Stimulated activated CD4-positive, alpha-beta T cell treated with anti-CD3 and anti-CD28 coated beads, Interleukin-4, amount 100 ng/mL, for 48 hours (primary cell): ENCODE measurements around the gene NFIC.
"Not testable (repeated sequence)": the region's sequence is repeated elsewhere in the genome, so short reads cannot be mapped to it uniquely, and the experiment has no call there.

Experiments used
- DNase-seq, 2 donors: peaks; one replicate each; pipeline ENCODE4 v3.0.0-alpha.2; 2020; ENCODE audit warnings: low read depth in 2 of 2

The NFIC gene

DNA sequence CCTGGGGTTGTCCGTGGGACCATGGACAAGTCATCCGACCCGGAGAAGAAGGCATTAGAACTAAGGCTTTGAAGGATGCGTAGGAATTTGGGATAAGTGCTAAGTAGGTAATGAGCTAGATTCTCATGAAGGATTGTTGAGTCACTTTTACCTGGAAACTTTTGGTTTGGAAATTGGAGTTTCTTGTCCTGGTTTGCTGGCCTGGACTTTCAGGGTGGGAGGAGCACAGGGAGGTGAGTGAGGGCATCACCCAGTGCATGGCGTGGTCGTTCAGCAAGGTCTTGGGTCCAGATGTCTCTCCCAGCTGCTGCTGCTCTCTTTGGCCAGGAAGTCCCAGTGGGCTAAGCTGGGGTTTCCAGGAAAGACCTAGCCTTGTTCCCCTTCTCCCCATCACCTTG, 7.6 kb downstream of the NFIC start:
- DNase-seq: no peak

DNA sequence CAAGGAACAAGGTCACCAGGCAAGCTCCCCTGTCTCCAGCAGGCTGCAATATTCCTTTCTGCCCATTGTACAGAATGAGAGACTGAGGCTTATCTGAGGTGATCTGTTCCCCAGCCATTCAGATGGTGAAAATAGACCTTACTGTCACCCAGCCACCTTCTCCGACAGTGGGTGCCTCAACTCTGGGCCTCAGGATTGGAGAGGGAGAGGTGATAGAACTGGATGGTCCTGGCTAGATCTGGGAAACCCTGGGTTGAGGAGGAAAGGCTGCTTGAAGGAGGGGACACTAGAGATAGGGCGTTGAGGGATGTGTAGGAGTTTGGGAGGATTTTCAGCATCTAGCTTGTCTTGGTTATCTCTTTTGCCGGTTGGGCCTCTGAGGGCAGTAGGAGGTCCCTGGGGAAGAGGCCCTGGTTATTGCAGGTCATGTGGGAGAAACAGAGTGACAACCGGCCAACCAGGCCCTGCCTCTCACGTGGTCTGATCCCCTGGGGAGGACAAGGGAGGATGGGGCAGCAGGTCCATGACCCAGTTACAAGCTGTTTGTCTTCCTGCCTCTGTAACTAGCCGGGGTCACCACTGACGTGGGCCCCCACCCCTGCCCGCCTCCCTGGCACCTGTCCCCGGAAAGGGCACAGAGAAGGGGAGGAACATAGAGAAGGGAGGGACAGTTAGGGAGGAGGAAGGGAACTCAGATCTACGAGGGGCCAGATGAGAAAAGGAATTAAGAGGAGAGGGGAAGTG, 8.2 kb downstream of the NFIC start:
- DNase-seq: no peak

DNA sequence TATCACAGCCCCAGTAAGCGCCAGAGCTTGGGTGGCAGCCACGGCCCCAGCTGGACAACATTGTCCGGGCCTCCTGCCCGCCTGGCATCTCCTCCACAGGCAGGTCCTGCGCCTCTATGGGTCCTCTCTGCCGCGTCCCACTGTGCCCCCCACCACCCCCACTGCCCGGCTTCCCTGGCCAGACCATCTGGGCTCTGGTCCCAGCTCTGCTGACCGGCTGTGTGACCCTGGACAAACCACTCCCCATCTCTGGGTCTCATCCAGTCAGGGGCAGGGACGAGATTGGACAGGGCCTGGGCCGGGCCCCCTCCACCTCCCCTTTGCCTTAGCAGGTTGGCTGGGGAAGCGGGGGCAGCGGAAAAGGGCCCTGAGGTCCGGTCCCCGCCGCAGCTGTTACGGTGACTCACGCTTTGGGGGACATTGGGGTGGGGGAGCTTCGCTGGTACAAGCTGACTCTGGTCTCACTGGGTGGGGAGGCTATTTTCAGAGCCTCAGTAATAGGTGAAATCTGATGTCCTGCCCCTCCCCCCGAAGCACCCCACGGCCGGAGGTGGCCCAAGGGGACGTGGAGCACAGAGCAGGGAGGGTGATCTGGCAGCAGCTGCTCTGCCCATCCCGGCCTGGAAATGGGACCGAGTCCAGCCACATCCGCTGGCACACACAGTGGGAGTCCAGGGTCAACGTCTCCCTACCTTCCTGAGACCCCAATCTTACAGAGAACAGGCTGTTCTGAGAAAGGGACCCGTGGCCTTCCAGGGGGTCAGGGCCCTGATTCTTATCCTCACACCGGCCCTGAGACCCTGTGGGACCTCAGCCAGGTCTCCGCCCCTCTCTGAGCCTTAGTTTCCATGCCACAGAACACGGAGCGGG, 9.1 kb downstream of the NFIC start:
- DNase-seq: no peak

DNA sequence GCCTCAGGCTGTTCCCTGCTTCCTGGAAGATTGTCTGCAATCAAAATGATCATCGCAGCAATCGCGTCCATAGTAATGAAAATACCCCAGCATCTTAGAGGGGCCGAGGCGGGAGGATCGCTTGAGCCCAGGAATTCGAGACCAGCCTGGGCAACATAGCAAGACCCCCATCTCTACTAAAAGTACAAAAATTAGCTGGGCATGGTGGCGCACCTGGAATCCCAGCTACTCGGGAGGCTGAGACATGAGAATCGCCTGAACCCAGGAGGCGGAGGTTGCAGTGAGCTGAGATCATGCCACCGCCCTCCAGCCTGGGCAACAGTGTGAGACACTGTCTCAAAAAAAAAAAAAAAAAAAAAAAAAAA, 9.7 kb downstream of the NFIC start:
- DNase-seq: not testable (repeated sequence)

DNA sequence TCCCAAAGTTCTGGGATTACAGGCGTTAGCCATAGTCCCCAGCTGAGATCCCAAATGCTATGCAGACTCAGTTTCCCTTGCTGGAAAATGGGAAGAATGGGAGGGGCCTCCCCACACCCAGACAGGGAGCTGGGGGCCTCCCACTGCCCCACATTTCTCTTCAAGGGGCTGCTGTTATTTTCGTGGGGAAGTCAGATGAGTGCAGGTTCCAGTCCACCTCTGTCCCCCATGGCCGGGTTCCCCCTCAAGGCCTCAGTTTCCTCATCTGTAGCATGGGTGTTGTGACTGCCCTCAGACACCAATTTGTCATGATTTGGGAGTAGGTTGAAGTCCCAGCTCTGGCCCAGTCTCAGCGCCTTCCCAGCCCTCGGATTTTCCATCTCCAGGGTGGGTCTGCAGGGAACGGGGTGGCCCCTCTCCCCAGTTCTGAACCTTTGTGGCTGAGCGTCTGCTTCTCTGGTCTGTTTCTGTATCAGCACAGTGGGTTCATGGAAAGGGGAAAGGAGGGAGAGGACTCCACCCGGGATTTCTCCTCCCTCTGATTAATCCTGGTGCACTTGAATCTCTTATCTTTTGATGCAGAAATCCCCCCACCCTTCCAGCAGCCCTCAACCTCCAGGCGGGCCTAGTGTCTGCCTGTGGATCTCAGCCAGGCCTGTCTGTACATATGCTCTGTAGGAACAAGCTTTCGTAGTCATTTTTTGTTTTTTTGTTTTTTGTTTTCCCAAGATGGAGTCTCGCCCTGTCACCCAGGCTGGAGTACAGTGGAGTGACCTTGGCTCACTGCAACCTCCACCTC, 12.2 kb downstream of the NFIC start:
- no peak for DNase-seq

DNA sequence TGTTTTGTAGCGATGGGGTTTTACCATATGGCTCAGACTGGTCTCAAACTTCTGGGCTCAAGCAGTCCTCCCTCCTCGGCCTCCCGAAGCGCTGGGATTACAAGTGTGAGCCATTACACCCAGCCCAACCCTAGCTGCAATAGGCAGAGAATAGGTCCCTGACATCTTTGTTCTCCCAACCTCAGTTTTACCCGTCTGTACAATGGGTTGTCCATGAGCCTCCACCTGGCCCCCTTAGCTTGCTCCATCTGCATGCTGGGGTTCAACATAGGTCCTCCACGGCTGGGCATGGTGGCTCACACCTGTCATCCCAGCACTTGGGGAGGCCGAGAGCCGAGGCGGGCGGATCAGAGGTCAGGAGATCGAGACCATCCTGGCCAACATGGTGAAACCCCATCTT, 14.4 kb downstream of the NFIC start:
- no peak for DNase-seq

DNA sequence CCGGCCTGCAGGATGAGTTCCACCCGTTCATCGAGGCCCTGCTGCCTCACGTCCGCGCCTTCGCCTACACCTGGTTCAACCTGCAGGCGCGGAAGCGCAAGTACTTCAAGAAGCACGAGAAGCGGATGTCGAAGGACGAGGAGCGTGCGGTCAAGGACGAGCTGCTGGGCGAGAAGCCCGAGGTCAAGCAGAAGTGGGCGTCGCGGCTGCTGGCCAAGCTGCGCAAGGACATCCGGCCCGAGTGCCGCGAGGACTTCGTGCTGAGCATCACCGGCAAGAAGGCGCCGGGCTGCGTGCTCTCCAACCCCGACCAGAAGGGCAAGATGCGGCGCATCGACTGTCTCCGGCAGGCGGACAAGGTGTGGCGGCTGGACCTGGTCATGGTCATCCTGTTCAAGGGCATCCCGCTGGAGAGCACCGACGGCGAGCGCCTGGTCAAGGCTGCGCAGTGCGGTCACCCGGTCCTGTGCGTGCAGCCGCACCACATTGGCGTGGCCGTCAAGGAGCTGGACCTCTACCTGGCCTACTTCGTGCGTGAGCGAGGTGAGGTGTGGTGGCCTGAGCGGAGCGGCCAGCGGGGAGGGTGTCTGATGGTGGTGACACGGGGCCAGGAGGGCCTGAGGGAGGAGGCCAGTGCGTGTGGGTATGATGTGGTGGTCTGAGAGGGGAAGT, 15.5 kb downstream of the NFIC start:
- DNase-seq: no peak

DNA sequence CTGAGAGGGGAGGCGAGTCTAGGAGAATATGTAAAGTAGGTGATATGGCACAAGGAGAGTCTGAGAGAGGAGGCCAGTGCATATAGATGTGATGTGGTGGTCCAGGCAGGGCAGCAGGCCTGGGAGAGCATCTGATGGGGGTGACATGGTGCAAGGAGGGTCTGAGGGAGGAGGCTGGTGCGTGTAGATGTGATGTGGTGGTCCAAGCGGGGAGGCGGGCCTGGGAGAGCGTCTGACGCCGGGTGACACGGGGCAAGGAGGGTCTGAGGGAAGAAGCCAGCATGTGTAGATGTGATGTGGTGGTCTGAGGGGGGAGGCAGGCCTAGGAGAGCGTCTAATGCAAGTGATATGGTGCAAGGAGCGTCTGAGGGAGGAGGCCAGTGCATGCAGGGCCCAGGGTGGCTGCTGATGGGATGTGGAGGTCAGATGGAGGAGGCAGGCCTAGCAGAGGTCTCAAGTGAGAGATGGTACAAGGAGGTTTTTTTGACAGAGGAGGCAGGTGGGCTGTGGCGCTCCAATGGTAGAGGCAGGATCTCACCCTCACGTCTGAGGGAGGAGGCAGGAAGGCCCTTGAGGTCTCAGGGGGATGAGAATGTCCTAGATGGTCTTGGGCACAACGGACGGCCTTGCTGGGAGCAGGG, 16.2 kb downstream of the NFIC start:
- no peak for DNase-seq

DNA sequence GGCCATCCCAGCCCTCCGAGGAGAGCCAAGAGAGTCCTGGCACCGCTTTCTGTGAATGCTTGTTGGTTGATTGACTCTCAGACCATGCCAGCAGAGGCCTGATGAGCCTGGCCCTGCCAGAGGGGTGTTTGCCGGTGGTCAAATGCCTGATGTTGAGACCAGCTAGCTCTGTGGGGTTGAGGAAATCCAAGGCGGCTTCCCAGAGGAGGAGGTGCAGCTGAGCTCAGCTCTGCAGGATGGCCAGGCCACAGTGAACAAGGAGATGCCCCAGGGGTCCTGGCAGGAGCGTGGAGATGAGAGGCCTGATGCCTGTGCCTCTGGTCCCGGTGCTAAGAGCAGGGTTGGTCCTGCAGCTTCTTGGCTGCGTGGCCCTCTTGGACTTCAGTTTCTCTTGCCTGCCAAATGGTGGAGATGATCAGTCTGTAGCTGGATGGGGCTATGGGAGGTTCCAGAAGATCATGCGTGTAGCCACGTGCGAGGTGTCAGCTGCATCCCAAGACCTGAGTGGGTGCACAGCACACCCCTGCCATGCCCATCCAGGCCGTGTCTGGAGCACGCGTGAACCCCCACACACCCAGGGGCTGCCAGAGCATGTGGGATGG, 16.8 kb downstream of the NFIC start:
- no peak for DNase-seq

DNA sequence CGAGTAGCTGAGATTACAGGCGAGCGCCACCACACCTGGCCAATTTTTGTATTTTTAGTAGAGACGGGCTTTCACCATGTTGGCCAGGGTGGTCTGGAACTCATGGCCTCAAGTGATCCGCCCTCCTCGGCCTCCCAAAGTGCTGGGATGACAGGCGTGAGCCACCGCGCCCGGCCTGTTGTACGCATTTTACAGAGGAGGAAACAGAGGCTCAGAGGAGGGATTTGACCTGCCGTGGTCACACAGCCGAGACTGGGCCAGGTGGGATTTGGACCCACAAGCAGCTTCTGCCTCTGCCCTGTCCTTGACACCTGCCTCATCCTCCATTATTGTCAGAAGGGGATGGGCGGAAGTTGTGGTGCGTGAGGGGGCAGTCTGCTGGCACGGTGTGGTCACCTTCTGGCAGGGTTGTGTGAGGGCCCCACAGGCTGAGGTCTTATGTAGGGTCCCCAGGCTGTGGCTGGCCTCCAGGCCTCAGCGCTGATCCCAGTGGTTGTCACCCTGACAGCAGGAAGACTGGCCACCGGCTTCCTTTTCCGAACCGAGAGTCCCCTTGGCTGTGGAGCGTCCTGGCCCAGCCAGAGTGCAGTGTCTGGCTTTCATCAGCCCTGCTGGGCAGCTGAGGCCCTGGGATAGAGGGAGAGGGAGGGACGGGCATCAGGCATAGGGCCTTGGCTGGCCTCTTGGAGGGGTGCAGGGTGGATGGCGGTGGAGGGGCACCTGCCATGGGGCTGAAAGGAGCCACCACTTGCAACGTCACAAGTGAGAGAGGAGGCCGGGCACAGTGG, 20.3 kb downstream of the NFIC start:
- no peak for DNase-seq

DNA sequence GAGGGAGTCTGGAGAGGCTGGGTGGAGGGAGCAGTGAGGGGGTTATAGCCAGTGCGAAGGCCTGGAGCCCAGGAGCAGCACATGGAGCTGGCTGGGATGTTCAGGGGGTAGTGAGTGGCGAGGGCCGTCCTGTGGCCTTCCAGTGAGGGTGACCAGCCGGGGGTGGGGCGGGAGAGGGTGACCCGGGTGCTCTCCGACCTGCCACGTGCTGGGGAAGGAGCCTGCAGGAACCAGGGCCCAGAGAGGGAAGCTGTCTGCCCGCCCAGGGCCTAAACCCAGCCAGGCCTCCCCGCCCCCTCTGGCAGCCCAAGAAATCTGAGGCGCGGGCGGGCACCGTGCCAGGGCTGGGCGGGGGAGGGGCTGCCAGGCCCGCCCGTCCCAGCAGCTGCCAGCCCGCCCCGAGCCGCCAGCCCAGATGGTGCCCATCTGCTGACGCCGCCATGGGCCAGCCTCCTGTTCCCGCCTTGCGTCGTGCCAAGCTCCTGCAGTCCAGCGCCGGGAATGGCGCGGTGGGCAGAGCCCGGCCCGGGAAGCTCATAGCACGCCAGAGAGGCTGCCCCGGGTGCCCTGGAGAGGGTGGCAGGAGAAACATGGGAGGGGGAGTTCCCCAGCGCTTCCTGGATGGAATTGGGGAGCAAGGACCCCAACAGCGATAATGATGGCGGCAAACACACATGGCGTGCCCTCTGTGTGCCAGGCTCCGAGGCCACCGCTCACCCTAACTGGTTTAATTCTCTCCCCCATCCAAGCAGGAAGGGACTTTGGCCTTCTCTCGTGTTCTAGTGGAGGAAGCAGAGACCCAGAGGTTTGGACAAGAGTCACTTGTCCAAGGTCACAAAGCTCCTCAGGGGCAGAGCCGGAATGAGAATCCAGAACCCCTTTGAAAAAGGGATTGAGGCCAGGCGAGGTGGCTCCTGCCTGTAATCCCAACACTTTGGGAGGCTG, 21.5 kb downstream of the NFIC start:
- no peak for DNase-seq

DNA sequence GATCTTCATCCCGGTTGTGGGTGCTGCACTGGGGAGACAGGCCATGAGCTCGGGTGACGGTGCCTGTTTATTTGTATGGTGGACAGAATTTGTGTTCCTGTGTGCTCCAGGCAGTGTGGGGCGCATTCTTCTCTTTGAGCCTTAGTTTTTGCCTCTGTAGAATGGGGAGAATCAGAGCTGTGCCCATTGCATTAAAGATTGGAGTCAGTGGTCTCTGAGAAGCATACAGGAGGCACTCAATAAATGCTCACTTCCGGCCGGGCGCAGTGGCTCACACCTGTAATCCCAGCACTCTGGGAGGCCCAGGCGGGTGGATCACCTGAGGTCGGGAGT, 23.0 kb downstream of the NFIC start:
- DNase-seq: no peak

DNA sequence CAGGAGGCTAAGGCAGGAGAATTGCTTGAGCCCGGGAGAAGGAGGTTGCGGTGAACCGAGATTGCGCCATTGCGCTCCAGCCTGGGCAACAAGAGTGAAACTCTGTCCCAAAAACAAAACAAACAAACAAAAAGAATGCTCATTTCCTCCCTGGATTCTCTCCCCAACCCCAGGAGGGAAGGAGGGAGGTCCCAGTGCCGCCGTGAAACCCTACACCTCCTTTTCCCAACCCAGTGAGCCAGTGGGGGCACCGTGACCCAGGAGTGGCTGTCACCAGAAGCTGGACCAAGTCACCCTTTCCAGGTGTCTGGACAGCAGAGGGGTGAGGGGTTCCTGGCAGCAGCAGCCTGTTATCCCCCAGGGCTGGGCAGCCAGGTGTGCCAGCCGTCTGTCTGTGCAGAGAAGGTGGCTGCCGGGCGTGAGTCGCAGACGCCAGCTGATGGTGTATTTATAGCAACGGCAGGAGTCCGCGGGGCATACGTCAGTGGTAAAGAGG, 23.5 kb downstream of the NFIC start:
- DNase-seq: no peak

DNA sequence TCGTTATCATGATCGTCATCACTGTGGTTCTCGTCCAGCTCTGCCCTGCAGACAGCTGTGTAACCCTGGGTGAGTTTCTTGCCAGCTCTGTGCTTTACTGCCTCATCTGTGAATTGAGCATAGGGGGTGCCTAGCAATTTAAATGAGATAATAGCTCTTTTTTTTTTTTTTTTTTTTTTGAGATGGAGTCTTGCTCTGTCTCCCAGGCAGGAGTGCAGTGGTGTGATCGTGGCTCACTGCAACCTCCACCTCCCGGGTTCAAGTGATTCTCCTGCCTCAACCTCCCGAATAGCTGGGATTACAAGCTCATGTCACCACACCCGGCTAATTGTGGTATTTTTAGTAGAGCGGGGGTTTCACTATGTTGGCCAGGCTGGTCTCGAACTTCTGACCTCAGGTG, 25.5 kb downstream of the NFIC start:
- not testable (repeated sequence) for DNase-seq

DNA sequence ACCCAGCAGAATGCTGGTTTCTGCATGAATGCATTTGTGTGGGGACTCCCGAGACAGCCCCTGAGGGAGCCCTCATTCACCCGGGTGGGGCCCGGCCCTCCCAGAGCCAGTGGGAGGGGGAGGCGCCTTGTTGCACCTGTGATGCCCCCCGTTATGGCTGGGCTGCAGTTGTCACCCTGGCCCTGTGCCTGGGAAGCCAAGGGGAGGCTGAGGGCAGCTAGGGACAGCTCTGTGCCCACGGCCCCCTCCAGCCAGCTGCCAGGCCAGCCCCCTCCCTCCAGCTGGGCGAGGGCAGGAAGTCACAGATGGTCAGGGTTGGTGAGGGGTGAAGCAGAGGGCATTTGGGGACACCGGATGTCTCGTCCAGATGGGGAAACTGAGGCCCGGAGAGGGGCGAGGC, 26.1 kb downstream of the NFIC start:
- DNase-seq: no peak

DNA sequence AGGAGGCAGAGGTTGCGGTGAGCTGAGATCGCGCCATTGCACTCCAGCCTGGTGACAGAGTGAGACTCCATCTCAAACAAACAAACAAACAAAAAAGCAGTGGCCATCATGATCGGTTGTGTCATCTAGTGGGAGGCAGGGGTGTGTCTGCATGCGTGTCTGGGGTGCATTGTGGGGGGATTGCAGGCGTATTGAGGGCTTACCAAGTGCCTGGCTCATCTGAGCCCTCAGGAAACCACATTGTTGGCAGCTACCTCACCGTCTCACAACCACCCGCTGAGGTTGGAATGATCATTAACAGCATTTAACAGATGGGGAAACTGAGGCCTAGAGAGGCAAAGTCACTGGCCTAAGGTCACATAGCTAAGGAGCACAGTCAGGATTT, 30.5 kb downstream of the NFIC start:
- DNase-seq: no peak

DNA sequence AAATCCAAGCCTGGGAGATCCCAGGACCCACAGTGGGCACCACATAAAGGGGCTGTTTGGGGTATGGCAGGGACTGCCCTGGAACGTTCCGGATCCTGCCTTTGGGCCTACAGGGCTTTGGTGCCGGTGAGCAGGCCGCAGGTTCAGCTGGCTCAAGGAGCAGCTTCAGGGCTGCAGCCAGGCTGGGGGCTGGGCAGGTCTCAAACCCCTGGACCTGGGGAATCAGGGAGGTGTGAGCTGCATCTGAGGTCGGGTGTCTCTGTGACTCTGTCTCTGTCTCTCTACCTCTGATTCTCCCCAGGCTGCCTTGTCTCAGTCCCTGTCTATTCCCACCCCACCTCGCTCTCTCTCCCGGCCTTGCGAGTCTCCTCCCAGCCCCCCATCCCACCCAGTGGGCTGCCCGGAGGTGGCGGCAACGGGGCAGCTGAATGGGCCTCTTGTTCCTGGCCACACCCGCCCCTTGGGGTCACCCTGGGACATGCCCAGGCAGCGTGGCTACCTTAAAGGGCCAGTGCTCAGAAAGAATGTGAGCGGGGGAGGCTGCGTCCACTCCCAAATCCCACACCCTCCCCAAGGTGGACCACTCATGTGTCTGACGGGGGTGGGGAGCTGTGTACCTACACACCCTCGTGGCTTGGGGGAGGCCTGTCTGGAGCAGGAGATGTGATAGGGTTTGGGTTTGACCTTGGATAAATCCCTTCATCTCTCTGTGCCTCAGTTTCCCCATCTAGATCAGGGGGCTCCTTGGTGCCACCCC, 31.1 kb downstream of the NFIC start:
- no peak for DNase-seq
